GM21381 (cell line): Measurements from ENCODE around the gene GNG7.

Experiments
- ATAC-seq: cut with Tn5 transposase; IDR thresholded peaks from one replicate; pipeline ENCODE4 v1.9.1; 2021; ENCODE audit warnings: mild to moderate bottlenecking, moderate library complexity; ENCODE audit not compliant: unreplicated experiment

Gene GNG7

DNA sequence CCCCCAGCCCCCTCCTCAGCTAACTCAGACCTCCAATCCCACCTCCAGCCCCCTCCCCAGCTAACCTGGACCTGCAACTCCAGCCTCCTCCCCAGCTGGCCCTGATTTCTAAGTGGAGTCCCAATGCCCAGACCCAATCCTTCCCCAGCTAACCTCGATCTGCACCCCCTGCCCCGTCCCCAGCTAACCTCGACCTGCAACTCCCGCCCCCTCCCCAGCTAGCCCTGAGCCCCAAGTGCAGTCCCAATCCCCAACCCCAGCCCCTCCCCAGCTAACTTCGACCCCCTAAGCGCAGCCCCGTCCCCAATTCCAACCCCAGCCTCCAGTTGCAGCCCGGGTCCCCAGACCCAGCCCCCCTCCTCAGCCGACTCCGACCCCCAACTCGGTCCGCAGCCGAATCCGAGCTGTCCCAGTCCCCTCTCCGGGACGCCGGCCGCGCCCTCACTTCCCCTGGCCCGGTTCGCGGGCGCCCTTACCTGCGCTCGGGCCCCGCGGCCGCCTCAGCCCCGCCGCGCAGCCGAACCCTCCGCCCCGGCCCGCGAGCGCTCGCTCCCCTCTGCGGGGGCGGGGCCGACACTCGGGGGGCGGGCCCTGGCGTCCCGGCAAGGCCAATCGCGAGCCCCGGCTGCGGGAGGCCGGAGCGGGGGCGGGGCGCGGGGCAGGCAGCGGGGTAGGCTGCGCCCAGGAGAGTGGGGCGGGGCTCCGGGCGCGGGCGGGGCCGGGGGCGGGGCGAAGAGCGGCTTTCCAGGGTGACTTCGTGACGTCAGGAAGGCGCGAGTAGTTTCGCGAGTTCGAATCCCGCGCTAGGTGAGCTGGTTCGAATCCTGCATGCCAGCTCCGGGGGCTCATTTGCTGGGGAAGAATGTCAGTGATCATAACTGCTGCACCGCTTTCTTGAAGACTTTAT, at the start of gene GNG7:
Gene GNG7 (minus strand): TSS at position 525 of the 907 bp plus-strand sequence. CDS start 182,006 bp downstream, outside the sequence.
- ATAC-seq, result peak; percentile 74

DNA sequence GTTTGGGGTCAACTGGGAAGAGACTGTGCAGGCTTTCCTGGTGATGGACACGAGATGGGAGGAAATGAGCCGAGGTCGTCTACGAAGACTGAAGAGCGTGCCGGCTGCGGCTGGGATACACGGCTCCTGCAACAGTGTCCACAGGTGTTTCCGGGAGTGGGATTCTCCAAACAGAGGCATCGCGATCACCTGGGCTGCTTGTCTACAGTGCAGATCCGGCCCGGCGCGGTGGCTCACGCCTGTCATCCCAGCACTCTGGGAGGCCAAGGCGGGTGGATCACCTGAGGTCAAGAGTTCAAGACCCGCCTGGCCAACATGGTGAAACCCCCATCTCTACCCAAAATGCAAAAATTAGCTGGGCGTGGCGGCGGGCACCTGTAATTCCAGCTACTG, 48.9 kb upstream of the GNG7 start:
- ATAC-seq, result no peak

DNA sequence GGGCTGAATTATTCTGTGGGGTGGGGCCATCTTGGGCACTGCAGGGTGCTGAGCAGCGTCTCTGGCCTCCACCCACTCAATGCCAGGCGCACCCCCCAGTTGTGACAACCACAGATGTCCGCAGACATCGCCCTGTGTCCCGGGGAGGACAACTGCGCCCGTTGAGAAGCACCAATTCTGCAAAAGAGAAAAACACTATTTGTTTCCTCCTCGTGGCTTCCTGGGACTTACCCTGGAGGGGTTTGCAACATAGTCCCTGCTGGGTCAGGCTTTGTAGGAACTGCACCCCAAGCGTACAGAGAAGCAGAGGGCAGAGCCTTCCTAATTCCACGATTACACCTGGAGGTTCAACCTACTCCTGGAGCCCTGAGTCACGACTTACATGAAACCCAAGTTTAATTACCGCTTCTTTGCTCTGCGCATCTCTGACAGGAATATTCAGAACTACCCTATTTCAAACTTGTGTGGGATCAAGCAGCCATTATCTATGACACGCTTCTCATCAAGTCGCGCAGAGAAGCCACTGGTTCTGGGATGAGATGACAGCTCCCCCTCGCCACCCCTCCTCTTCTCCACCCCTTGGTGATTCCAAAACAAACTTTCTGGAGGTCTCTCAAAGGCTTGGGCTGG, 48.4 kb upstream of the GNG7 start:
- ATAC-seq, result no peak

DNA sequence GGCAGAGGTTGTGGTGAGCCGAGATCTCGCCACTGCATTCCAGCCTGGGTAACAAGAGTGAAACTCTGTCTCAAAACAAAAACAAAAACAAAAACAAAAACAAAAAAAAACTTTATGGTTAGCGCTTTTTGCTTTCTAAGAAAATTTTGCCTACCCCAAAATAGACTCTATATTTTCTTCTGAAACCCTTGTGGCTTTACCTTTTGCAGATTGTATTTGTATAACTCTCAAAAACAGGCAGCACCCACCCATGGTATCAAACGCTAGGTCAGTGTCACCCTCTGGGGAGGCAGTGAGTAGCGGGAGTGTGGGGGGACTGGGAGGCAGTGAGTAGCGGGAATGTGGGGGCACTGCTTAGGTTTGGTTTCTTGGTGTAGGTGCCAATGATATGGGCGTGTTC, 44.9 kb upstream of the GNG7 start:
- ATAC-seq, result no peak

DNA sequence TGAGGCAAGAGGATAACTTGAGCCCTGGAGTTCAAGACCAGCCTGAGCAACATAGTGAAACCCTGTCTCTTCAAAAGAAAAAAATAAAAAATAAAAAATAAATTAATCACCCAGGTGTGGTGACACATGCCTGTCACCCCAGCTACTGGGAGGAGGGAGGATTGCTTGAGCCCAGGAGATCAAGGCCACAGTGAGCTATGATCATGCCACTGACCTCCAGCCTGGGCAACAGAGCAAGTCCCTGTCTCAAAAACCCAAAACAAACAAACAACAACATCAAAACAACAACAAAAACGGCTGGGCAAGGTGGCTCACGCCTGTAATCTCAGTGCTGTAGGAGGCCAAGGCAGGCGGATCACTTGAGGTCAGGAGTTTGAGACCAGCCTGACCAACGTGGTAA, 41.6 kb upstream of the GNG7 start:
- no peak for ATAC-seq

DNA sequence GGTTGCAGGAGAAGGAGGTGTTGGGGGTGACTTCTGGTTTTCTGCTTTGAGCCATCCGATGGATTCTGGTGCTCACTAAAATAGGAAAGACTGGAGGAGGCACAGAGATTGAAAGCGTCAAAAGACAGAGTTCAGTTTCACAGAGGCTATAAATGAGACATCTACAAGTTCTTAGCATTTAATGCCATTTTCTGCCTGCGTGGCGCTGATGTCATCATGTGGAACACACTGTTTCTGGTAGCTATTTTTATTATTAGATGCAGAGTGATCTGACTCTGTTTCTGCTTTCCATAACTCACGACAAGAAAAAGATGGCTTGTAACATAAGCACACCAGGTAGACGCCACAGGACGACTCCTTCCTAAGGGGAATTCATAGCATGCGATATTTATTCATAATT, 40.6 kb upstream of the GNG7 start:
- ATAC-seq, result no peak

GRCh38 chr19:2740314-2740656, 37.8 kb upstream of the GNG7 start:
- ATAC-seq, result no peak

DNA sequence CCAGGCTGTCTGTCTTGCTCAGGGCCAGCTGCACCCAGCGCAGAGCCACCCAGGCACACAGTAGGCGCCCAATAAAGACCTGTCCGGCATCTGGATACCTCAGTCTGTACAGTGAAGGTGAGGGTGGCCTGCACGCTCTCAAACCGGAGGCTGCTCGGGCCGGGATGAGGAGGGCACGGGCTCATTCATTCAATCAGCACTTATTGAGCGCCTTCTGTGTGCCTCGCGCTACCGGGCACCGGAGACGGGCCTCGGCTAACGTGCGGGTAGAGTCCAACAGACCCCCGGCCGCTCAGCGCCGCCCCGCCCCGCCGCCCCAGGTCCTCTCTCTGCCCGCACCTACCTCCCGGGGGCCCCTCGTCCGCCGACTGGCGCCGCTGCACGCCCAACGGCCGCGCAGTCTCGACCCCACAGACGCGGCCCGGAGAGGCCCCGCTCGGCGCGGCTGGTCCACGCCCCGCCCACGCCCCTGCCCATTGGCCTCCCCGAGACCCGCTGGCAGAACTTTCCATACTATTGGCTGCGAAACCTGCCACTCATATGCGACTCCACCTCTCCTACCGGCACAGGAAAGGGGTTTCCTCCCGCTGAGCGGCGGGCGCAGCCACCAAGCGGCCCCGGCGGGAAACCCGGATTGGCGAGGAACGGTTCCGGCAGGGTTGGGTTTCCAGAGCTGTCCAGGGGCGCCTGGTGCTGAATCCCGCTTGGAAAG, 37.3 kb upstream of the GNG7 start, which contains the start of gene SLC39A3:
Gene SLC39A3 (minus strand): TSS at position 416 of the 712 bp plus-strand sequence. CDS start 2,760 bp downstream, outside the sequence.
- ATAC-seq, result peak; percentile 97

DNA sequence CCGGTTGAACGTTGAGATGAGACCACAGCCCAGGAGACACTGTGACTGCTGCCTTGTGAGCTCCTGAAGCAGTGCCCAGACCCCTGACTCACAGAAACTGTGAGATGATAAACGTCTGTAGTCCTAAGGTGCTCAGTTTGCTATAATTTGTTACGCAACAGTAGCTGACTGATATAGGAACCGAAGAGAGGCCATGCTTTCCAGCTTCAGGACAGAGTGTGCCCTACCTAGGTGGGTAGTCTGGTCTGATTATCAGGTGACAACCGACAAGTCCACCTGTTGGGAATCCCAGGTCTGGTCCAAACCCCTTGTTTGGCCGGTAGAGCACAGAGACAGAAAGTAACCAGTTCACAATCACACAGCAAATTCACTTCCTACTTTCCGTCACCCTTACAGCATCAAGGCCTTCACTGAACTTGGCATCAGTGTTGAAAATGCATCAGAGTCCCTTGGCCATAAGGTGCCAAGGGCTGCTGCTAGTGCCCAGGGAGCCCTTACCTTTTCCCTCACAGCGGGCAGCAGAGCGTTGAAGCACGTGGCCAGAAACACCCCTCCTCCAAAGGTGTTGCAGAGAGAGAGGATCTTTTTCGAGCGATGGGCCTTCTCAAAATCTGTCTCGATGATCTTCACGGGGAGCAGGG, 34.2 kb upstream of the GNG7 start:
- no peak for ATAC-seq

GRCh38 chr19:2735374-2735773, 32.9 kb upstream of the GNG7 start:
- no peak for ATAC-seq

GRCh38 chr19:2734589-2735288, 32.2 kb upstream of the GNG7 start:
- ATAC-seq, result no peak

DNA sequence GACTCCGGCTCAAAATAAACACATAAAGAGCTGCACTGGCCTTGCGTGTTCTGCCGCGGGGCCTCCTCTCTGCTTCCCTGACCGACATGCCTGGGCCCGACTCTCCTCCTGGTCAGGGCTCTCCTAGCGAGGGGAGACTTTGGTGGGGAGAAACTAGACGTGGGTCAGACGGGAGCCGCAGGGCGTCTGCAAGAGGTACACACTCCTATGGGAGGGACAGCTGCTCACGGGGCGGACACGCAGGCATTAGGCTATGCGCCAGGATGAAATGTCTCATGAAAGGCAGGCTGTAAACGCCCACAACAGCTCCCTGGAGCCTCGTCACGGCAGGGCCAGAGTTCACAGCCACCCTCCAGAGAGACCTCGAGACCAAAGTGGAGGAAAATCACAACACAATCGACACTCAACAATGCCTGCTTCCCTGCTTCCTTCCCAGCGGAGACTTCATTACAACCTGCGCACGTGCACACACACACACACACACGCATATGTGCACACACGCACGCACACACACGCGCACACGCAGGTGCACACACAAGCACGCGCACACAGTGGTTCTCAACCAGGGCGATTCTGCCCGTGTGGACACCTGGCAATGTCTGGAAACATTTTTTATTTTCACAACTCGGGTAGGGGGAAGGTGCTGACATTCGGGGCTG, 31.6 kb upstream of the GNG7 start:
- no peak for ATAC-seq

GRCh38 chr19:2732883-2733282, 30.4 kb upstream of the GNG7 start:
- ATAC-seq, result no peak

- no peak for ATAC-seq
These were observed 29.7 kb upstream of the GNG7 start for GRCh38 chr19:2732157-2732725.

- ATAC-seq, result no peak
These were observed 28.9 kb upstream of the GNG7 start for GRCh38 chr19:2731181-2731995.

- ATAC-seq, result no peak
These were observed 27.7 kb upstream of the GNG7 start for GRCh38 chr19:2729943-2730818.

- ATAC-seq, result no peak
These were observed 26.4 kb upstream of the GNG7 start for GRCh38 chr19:2728783-2729387.

GRCh38 chr19:2727640-2727944, 25.1 kb upstream of the GNG7 start:
- ATAC-seq, result no peak
